Measurements from ENCODE around the gene AKIRIN1. TPM values are rescaled to one million over a fixed set of nuclear protein-coding genes. Genes with fewer than 3 reads are reported as not detected.

The AKIRIN1 gene
- total and polyA plus RNA-seq, 10 of the 15 experiments (the other 5 are each of a cell fraction or from before 2014, with no cell fraction given), result 7.5 to 72.3 (median 50.4) TPM

DNA sequence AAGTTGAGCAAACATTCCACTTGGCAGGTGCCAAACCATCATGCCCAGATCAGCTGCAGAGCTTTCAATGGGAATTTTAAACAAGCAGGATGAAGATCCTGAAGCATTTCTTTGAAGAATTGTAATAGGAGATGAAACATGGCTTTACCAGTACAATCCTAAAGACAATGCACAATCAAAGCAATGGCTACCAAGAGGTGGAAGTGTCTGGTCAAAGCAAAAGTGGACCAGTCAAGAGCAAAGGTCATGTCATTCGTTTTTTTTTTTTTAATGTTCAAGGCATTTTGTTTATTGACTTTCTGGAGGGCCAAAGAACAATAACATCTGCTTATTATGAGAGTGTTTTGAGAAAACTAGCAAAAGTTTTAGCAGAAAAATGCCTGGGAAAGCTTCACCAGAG, 32.1 kb downstream of the AKIRIN1 start:
- ChIA-PET CTCF (no interaction called here), RAD21 (ENCODE audit: unreplicated experiment) (no interaction called here), POLR2A (no interaction called here), SMC1A (ENCODE audit: uncharacterized antibody, unreplicated experiment) (interaction anchor here (0.6 kb wide), 1 partner anchor 9 kb away, joined by 3 read pairs; no protein-coding TSS in a partner anchor)
- in situ Hi-C loops (cut with MboI) (no loop called here), intact Hi-C loops (cut with micrococcal nuclease; ENCODE audit: unreplicated experiment) (loop anchor here (10.0 kb wide), 1 partner anchor 168 kb away; the partner anchor contains the start of gene RRAGC)
- H4K20me1 ChIP-seq (ENCODE audit: control insufficient read depth, insufficient read depth), result no peaks in the 10 kb centered on the region
- H3K9me3 ChIP-seq (replicated peaks; ENCODE audit: control insufficient read depth, insufficient read depth, low read length), result no peaks in the 10 kb centered on the region
- DNase-seq (ENCODE audit: low read depth, low spot score), result no peak
- TF ChIP-seq HDGF (IDR thresholded peaks at IDR 0.05) (no peak), SUZ12 (IDR thresholded peaks at IDR 0.05; ENCODE audit: unreplicated experiment) (no peak), ELK1 (IDR thresholded peaks at IDR 0.05; ENCODE audit: low read depth, low read length) (no peak), CBX3 (IDR thresholded peaks at IDR 0.05; ENCODE audit: borderline replicate concordance, low read depth) (no peak), BCL3 (IDR thresholded peaks at IDR 0.05; ENCODE audit: borderline replicate concordance, insufficient read depth, low read depth, low read length, poor library complexity, severe bottlenecking) (no peak), SUPT20H (IDR thresholded peaks at IDR 0.05; ENCODE audit: borderline replicate concordance, control insufficient read depth, low read depth, low read length) (no peak), IKZF2 (IDR thresholded peaks at IDR 0.05) (no peak), PML (IDR thresholded peaks at IDR 0.05; ENCODE audit: low read length) (no peak), NR2C2 (IDR thresholded peaks at IDR 0.05; ENCODE audit: borderline replicate concordance, control insufficient read depth, insufficient read length, low read depth) (no peak)
- TF ChIP-seq, protein P1, sequence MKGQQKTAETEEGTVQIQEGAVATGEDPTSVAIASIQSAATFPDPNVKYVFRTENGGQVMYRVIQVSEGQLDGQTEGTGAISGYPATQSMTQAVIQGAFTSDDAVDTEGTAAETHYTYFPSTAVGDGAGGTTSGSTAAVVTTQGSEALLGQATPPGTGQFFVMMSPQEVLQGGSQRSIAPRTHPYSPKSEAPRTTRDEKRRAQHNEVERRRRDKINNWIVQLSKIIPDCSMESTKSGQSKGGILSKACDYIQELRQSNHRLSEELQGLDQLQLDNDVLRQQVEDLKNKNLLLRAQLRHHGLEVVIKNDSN (IDR thresholded peaks at IDR 0.05; ENCODE audit: borderline replicate concordance, extremely low read length, insufficient read depth, low read depth, low read length), result no peak
- no peak overlapping the region for H2AFZ ChIP-seq (ENCODE audit: control insufficient read depth, low read depth, low read length)
- H3K9ac ChIP-seq (ENCODE audit: control insufficient read depth, insufficient read depth, low read length), result no peak overlapping the region
- H3K4me3 ChIP-seq, result no peak overlapping the region
- no peaks in the 10 kb centered on the region for H3K36me3 ChIP-seq (ENCODE audit: control insufficient read depth in 2 of 2, insufficient read depth in 2 of 2, low read length in 1 of 2)
- peaks cover 7% of the 10 kb centered on the region for H3K4me1 ChIP-seq (ENCODE audit: control insufficient read depth, insufficient read depth, low read length)
- 0% methylated on average over 1 of the region's 1 CpG for WGBS (ENCODE audit: insufficient coverage, insufficient replicate concordance, low lambda C conversion rate, missing lambda C conversion rate)
- H3K27me3 ChIP-seq (replicated peaks in 1 of 2; ENCODE audit: control insufficient read depth in 2 of 2, insufficient read depth in 2 of 2, low read length in 1 of 2), result no peaks in the 10 kb centered on the region
- peaks cover 15% of the 10 kb centered on the region for H3K79me2 ChIP-seq (ENCODE audit: control insufficient read depth, insufficient read depth, low read length)
- no peak overlapping the region for H3K4me2 ChIP-seq (ENCODE audit: control insufficient read depth, insufficient read depth)
- H3K27ac ChIP-seq (ENCODE audit: control insufficient read depth, insufficient read depth), result no peak overlapping the region
- FAIRE-seq, result no peak
- no TSS peak for BruUV-seq (replicated peaks)
- ATAC-seq, result no peak
